ENCODE results near the gene FMOD.

FMOD gene

DNA sequence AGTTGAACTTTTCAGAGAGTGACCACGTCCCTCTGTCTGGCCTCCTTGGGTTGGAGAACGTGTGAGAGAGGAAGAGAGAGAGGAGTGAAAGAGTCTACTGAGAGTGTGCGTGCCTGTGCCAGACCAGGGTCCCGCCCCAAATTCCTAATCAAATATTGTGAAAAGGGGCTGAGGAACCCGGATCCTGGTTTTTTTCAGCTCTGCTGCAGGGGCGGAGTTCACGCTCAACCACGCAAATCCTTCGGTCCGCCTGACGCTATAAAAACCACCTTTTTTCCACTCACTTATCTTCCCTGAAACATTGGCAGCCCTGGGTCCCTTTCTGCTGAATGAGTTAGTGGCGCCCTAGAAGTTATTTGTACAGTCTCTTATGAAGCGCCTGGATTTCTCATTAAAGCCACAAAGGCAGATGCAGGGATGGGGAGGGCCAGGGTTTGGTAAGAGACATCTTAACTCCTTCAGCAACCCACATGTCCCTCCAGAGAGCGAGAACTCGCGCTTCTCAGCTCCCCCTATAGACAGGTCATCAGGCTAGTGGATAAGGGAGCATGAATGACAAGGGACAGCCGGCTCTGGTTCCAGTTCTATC lies at the start of gene FMOD:
TSS of gene FMOD (minus strand) at position 86 of the 589 bp plus-strand sequence. CDS start 2,852 bp downstream, outside the sequence.
- no peak for DNase-seq (ENCODE audit: low read depth, low spot score)

DNA sequence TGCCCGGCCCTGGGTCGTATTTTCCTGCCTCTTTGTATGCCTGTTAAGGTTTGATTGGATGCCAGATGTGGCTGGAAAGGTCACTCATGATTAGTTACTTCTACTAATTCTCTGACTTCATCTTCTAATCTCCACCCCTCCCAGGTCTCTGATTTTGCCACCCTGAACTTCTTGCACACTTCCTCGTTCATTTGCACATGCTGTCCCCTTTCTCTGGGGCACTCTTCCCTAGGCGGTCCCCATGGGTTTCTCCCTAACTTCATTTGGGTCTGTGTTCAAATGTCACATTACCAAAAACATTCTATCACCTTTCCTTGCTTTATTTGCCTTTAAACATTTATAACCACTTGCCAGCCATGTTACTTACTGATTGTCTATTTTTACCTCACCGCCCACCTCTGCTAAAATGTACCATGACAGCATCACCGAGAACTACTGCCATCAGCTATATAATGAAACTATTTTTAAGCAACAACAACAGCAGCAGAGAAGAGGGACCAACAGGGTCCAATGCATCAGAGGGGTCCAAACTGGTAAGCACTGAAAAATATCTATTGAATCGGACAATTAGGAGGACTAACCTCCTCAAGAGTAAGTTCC lies 45.8 kb upstream of the FMOD start:
- DNase-seq (ENCODE audit: low read depth, low spot score): no peak

DNA sequence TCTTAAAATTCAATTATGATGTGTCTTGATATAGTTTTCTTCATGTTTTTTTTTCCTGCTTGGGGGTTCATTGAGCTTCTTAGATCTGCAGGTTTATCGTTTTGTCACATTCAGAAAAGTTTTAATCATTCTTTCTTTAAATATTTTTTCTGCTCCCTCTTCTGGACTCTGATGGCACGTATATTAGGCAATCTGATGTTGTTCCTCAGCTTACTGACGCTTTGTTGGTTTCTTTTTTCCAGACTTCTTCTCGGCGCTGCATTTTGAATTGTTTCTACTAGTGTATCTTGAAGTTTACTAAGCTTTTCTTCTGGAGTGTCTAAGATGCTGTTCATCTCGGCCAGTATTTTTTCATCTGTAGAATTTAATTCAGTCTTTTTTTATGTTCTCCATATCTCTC lies 44.8 kb upstream of the FMOD start:
- DNase-seq (ENCODE audit: low read depth, low spot score): no peak

DNA sequence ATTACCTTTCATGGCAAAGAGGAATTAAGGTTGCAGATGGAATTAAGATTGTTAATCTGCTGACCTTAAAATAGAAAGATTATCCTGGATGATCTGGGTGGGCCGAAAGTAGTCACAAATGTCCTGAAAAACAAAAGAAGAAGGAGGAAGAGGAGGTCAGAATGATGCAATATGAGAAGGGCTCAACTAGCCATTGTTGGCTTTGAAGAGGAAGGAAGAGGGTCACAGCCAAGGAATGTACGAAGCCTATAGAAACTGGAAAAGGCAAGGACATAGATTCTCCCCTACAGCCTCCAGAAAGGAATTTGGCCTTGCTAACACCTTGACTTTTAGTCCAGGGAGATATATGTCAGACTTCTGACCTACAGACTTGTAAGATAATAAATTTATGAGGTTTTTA lies 39.4 kb upstream of the FMOD start:
- no peak for DNase-seq (ENCODE audit: low read depth, low spot score)

DNA sequence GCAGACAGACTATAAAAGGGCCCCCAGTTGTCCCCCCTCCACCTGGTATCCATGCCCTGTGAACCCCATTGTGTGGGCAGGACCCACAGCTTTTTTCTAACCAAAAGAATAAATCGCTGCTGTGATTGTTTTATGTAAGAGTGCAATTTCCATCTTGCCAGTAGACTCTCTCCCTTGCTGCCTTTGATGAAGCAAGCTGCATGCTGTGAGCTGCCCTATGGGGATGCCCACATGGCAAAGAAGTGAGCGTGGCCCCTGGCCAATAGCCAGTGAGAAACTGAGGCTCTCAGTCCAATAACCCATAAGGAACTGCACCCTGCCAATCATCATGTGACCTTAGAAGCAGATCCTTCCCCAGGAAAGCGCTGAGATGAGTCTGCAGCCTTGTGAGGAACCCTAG lies 37.8 kb upstream of the FMOD start:
- DNase-seq (ENCODE audit: low read depth, low spot score): no peak

DNA sequence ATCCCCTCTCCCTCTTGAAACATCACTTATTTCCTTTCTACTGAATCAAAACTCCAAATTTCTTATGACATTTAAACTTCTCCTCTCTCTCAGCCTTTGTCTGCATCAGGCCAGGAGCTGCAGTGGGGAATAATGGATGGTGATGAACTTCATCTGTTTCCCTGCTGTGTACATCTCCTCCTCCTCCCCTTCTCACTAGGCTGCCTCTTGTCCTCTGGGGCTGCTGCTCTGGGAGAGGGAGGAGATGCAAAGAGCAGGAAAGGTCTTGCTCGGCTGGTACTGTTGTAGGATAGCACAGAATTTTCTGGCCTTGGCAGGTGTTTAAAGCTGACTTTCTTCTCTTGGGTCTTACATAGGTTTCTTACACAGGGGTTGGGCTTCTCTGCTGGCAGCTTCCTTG lies 31.1 kb upstream of the FMOD start:
- no peak for DNase-seq (ENCODE audit: low read depth, low spot score)

DNA sequence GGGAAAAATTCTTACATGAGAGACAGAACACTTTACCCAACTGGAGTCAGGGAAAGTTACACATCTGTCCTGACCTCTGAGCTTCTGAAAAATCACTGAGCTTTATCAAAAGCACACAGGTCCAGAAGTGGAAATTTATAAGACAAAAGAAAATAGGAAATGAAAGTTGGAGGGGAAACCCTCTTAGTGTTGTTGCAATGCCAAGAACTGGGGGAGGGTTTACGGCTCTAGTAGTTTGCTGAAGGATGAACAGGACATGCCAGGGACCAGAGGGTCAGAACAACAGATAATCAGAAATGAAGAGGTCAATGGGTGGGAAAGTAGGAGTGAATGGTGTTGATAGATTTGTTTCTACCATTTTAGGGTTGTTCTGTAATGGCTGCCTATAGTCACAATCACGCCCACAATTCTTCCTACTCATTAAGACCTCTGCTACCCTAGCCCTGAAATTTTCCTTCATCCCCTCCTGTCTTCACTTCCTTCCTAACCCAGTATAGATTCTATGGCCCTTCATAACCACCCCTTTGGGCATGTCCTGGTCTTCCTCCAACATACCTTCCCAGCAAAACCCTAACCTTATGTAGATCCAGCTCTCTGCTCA lies 30.3 kb upstream of the FMOD start:
- no peak for DNase-seq (ENCODE audit: low read depth, low spot score)

DNA sequence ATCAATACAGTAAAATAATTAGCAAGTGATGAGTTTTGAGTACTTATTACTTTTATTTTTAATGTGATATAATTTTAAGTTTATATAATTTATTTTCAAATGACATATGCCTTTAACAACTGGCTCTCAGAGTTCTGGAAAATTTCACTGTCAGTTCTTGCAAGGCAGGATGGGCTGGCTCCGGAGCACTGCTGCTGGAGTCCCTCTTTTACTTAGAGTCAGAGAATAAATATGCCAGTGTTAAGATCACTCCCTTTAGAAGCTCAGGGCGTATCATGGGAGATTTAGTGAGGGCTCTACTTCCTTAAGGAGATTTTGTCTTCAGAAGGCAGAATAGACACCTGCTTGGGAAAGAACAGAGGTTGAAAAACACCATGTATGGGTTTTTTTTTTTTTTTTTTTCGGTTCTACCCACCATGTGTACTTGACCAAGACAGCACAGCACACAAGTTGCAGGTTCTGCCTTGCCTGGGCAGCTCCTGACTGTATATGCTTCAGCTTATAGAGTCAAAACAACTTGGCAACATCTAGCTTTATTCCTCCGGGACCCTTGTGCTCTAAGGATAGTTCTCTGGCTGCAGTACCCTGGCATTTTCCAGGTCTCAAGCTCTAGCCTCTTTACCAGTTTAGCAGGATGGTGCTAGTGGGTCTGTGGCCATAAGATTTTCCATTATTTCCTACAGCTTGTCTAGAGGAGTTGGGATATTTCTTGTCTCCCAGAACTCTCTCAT lies 29.7 kb upstream of the FMOD start:
- DNase-seq (ENCODE audit: low read depth, low spot score): no peak

DNA sequence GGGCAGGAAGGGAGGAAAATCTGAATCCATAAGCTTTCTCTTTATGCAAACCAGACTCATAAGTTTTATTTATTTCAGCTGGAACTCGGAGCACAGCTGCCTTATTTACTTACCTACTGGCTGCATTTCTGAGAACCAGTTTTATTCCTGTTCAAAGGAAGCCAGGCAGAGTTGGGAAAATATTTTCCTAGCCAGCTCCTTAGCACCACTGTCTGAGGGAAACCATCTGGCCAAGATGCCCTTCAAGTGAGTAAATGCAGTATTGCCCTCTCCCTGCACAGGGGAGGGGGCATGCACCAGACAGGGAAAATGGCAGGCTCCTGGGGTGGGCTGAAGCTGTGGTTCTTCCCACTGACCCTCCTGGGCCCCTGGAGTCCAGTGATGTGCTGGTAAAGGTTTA lies 28.9 kb upstream of the FMOD start:
- no peak for DNase-seq (ENCODE audit: low read depth, low spot score)

DNA sequence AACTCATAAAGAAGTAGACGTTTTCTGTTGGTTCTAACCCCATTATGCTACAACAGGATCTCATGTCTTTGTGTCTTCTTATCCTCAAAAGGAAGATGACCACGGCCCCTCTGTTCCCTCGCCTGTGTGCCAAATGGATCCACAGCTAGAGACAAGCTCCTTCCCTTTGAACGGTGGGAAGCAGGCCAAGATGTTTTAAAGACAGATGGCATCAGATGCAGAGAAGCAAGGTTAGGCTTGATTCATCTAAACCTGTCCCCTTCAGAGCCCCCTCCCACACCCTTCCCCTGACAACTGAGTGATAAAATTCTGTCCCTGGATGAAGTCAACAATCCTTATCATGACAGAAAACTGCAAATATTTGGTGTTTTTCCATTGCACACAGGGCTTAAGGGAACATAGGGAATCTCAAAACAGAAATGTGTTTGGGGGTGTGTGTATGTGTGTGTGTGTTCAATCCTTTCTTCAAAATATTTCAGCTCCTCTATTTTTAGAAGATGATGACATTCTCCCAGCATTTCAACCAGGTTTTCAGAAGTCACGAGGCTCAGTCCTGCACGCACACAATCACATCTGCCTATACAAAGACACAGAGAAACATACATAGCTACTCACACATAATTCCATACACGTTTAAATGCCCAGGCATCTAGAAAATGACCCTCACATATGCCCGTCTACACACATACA lies 27.8 kb upstream of the FMOD start:
- no peak for DNase-seq (ENCODE audit: low read depth, low spot score)

DNA sequence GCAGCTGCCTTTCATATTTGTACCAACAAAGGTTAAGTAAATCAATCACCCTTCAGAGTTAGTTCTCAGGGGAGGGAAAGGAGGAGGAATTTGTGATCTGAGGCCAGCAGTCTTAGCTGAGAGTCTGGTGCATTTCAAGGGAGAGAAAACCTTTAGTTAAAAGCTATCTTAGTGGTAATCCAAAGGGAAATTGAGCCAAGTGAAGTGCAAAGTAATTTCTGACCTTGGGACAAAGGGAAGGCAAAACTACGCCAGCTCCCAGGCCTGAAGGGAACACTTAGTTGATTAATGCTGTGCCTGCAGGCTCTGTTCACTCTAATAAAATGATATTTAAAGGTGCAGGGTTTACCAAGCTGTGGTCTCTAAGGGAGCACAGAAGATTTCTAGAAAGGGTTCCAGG lies 23.1 kb upstream of the FMOD start:
- no peak for DNase-seq (ENCODE audit: low read depth, low spot score)

DNA sequence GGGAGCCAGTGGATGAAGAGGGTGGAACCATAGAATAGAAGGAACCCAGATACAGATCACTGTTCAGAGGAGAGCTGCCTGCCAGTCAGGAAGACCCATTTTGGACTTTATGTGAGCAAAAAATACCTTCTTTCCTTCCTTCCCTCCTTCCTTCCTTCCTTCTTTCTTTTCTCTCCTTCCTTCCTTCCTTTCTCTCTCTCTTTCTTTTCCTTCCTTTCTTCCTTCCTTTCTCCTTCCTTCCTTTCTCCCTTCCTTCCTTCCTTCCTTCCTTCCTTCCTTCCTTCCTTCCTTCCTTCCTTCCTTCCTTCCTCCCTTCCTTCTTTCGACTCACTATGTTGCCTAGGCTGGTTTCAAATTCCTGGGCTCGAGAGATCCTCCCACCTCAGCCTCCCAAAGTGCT lies 22.1 kb upstream of the FMOD start:
- DNase-seq (ENCODE audit: low read depth, low spot score): no peak

DNA sequence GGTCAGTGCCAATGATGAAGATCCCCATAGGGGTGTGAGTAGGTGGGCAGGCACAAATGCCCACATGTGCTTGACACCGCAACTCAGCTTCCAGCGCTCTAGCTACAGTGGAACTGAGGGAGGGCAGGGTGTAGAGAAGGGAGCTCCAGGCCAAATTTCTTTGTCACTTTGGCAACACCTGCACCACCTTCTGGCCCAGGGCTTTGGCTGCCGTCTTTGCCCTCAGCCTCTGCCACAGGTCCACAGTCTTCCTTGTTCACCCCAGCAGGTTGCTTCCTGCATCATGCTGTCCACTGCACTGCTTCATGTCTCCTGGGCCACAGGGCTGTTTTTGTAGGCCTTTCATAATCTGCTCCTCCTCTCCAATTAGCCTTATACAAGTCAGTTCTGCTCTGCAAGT lies 20.4 kb upstream of the FMOD start:
- DNase-seq (ENCODE audit: low read depth, low spot score): no peak

DNA sequence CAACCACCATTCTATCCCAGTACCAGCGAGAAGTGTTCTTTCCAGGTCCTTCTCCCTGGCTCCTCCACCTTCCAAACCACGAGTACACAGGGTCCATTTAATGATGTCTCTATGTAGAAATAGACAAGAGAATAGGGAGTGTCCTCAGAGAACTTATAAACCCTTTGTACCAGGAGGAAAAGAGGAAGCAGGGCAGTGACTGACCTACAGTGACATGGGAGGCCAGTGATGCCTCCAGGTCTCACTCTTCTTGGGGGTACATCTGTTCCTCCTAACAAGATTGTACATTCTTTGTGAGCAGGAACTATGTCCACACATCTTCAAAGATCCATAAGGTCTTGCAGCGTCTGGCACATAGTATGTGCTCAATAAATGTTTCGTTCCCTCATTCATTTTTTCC lies 18.7 kb upstream of the FMOD start:
- no peak for DNase-seq (ENCODE audit: low read depth, low spot score)

DNA sequence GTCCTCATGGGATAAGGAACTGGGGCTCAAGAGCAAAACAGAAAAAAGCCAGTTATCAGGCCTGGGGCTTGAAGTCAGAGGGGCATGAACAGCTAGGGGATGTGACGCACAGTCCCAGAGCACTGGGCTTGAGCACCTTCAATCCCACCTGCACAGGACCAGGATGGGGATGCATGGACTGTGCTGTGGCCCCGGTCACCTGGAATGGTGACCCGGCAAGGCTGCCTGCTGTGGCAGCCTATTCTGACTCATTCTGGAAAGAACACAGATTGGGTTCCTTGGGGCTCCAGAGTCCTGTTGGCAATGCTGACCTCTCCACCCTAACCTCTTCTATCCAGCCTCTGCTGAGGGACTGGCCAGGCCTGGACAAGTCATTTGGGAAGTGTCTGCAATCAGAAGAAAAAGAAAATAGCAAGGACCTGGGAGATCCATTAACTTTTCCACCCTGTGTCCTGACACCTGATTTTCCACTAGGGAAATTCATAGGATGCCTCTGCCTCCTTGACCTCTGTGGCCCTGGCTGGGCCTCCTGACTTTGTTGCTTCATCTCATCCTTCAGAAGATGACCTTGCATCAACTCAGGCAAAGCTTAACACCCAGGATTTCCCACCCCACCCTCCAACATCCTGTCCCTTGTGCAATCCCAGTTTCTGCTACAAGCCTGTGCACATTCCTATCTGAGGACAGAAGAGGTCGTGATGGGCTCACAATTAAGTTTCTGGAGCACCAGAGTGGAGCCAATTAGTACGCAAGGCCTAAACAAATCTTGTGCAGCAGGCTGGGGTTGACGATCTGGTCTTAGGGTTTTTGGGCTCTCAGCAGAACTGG lies 17.9 kb upstream of the FMOD start:
- DNase-seq (ENCODE audit: low read depth, low spot score): no peak

DNA sequence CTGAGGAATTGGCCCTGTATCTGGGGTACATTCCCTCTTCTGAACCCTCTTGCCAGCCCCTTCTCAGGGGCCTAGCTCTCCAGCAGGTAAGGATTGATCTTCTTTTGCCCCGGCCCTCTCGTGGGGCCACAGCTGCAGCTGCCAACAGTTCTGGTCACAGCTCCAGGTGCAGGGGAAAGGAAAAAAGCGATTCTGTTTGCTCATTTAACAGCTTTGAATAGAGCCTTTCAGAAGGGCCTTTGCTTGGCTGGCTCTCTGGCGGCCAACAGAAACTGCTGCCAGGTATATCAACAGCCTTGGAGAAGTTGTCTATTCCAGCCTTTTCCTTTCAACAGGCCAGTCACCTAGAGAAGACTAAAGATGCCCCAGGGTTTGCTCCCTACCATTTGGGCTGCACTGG lies 16.1 kb upstream of the FMOD start:
- no peak for DNase-seq (ENCODE audit: low read depth, low spot score)

DNA sequence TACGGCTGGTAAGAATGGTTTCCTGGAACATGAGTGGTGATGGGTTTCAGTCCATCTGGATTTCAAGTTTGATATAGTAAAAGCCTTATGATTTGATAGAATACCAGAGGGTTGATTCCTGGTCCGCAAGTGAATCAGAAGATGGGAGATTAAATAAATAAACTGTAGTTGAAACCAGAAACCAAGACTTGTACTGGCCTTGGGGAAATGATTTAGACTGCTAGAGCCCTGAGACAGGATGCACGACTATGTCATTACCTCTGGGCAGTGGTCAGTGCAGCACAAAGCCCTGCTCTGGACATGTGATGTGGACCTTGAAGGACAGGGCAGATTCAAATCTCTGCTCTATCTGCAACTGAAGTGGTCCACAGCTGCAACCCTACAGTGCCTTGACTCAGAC lies 15.6 kb upstream of the FMOD start:
- no peak for DNase-seq (ENCODE audit: low read depth, low spot score)

DNA sequence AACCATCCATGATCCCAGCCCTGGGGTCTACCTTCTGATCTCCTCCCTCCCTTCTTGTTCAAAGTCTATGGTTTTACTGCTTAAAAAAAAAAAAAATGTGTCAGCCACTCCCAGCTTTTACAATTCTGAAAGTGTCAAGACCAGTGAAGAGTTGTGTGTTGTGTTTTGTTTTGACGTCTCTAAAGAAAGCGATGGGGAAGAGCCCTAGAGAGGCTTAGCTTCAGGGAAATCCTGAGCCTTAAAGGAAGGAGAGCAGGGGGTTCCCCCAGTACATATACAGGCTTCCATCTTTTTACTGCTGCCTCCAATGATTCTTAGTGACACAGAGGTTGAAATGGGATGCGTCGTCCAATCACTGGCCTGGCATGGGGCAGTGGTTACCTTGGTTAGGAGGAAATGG lies 13.9 kb upstream of the FMOD start:
- no peak for DNase-seq (ENCODE audit: low read depth, low spot score)

DNA sequence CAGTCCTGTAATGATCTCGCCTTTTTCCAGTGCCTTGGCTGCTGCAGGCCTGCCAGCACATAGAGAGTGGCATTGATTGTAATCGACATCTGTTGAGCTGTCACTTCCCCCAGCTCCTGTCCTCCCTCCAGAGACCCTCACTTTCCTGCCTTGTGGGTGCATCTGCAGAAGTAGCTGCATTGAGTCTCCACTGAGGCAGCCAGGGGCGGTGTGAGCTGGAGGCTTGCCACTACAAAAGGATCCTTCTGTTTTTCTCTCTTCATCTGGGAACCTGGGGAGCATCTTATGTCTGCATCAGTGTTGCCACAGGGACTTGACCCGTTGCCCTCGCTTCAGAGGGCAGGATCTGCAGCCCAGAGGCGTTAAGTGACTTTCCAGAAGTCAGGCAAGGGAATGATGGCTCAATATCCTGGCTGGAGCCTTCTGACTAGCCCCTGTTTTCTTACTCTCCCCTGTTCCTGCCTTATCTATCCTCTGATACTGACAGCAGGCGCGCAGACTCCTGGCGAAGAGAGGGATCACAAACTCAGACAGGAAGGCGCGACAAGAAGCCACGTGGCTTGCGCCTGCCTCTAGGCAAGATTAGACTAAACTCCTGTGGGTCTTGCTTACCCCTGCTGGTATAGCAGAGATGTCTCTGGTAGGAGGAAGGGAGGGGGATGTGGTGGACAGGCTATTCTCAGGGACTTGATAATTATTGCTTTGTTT lies 13.3 kb upstream of the FMOD start:
- no peak for DNase-seq (ENCODE audit: low read depth, low spot score)

DNA sequence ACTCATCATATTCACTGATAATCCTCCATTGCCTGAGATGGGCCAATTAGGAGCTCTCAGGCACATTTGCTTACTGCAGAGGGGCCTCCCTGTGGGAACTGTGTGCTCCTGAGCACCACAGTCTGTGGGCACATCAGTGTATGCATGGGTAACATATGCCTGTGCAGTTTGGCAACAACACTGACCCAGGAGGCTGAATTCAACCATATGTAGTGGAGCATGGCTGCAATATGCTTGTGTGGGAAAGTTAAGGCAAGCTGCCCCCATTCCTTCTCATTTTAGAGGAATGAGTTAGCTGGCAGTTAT lies 11.8 kb upstream of the FMOD start:
- DNase-seq (ENCODE audit: low read depth, low spot score): no peak
